Skeletal muscle tissue (tissue), 4 donors: ENCODE results near the gene TMC8. TPM values are rescaled to one million over a fixed set of nuclear protein-coding genes. Genes with fewer than 3 reads are reported as not detected.

Experiments
- H3K27ac ChIP-seq: one replicate; pipeline ENCODE4 v1.7.0; 2013; ENCODE audit warnings: mild to moderate bottlenecking, low read depth, low read length, inconsistent platforms
- H3K27me3 ChIP-seq, 3 donors: one replicate each; pipeline ENCODE4 v1.7.0; 2013; ENCODE audit warnings: low read length in 3 of 3; ENCODE audit not compliant: control insufficient read depth in 3 of 3, insufficient read depth in 3 of 3
- H3K36me3 ChIP-seq, 3 donors: one replicate each; pipeline ENCODE4 v1.7.0; 2013; ENCODE audit warnings: low read length in 3 of 3; ENCODE audit not compliant: control insufficient read depth in 3 of 3, insufficient read depth in 3 of 3
- H3K4me1 ChIP-seq, 3 donors: one replicate each; pipeline ENCODE4 v1.7.0; 2013; ENCODE audit warnings: low read length in 3 of 3, mild to moderate bottlenecking in 3 of 3; ENCODE audit not compliant: control insufficient read depth in 3 of 3, insufficient read depth in 3 of 3
- H3K4me3 ChIP-seq, 3 donors: one replicate each; pipeline ENCODE4 v1.7.0; 2013; ENCODE audit warnings: low read length in 3 of 3
- H3K9ac ChIP-seq, 3 donors: one replicate each; pipeline ENCODE4 v1.7.0; 2013; ENCODE audit warnings: low read length in 3 of 3, mild to moderate bottlenecking in 3 of 3, moderate library complexity in 2 of 3, low read depth in 1 of 3
- H3K9me3 ChIP-seq, 3 donors: one replicate each; pipeline ENCODE4 v1.7.0; 2013; ENCODE audit warnings: low read length in 3 of 3; ENCODE audit not compliant: control insufficient read depth in 3 of 3
- total RNA-seq: library from RNA; depleted of rRNA; stranded (reverse); fragments of >200 nt; gene quantifications from one replicate; pipeline ENCODE4 v1.2.3, GENCODE V29; 2014
- donor health status: Osteomylitis.

Gene TMC8
- total RNA-seq, 1 donor from 2014 or later, result 7.8 TPM

DNA sequence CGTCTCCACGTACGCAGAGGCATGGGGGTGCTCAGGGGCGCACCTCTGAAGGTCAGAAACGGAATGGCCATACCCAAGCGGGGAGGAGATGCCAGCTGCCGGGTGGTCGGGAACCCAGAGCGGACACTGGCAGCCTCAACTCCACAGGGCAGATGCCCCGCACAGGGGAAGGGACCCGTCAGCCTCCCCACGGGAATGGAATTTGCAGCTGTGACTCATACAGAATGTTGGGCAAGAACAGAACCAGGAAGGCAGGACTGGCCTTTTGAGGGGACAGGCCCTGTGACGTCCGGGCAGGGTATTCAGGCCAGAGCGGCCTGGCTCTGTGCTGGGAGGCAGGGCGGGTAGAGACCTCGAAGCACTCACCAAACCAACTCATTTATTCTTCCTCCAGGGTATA lies 48.8 kb downstream of the TMC8 start:
- Histone ChIP-seq H3K27ac (peak overlapping the region; percentile 51), H3K36me3 (no peaks in the 10 kb centered on the region), H3K27me3 (no peaks in the 10 kb centered on the region), H3K9me3 (no peaks in the 10 kb centered on the region), H3K4me1 (peaks cover 25 to 43% (median 41%) of the 10 kb centered on the region in 3 donors), H3K4me3 (peak overlapping the region in 1 of 3 donors; percentile 13), H3K9ac (peak overlapping the region in 1 of 3 donors; percentile 7)

DNA sequence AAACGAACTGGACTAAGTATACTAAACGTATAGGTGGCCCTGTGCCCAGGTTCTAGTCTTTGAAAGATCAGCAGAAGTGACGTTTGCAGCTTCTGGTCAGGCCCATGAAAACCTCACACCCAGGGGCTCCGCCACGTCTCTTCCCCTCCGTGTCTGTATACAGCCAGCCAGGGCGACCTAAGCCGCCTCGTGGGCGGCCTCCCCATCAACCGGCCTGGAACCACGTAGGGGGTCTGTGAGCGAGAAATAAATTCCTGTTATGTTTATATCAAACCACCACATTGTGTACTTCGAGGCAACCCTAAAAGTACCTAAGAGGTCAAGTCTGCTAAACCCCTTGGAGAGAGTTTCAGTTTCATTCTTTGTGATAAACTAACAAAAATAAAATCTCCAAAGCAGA lies 49.5 kb downstream of the TMC8 start:
- Histone ChIP-seq H3K36me3 (no peaks in the 10 kb centered on the region), H3K27ac (peak overlapping the region; percentile 51), H3K27me3 (no peaks in the 10 kb centered on the region), H3K4me1 (peaks cover 18 to 36% (median 34%) of the 10 kb centered on the region in 3 donors), H3K9me3 (no peaks in the 10 kb centered on the region), H3K9ac (no peak overlapping the region), H3K4me3 (no peak overlapping the region)

DNA sequence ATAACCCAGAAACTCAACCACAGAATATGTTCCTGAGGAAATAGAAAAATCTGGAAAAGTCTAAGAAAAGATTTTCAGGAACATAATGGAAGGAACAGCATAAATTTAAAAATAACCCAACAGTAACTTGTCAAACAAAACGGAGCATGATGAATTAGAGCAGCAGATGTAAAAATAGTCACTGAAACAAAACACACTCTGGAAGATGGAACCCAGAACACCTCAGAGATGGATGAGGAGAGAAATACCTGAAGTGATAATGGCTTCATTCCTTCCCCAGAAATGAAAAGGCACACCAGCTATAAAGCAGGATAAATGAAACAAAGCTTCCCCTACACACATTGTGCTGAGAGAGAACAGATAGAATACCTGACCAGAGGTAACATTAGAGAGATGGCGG lies 49.9 kb downstream of the TMC8 start:
- Histone ChIP-seq H3K9ac (no peak overlapping the region), H3K4me1 (peaks cover 14 to 32% (median 30%) of the 10 kb centered on the region in 3 donors)

DNA sequence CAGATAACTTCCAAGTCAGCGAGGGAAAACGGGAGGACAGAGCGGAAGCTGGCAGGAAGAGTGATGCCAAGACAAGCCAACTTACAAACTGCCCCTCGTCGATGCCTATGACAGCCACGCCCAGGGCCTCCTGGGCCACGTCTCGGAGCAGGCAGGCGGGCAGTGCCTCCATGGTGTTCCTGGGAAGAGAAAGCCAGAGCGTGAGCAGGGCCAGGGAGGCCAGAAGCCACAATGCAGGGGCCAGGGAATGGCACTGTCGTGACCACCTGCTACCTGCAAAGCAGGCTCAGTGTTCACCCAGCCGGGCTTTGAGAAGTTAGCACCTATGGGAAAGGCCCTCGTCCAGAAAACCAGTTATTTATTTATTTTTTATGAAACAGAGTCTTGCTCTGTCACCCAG lies 51.9 kb downstream of the TMC8 start:
- H3K4me3 ChIP-seq, result no peak overlapping the region
- H3K9ac ChIP-seq, result no peak overlapping the region
- no peaks in the 10 kb centered on the region for H3K27me3 ChIP-seq
- H3K9me3 ChIP-seq, result no peaks in the 10 kb centered on the region
- H3K27ac ChIP-seq, result no peak overlapping the region
- H3K36me3 ChIP-seq, result no peaks in the 10 kb centered on the region
- peaks cover 10 to 27% (median 25%) of the 10 kb centered on the region in 3 donors for H3K4me1 ChIP-seq

More for the DNA sequence above, 49.9 kb downstream of the TMC8 start:
- H3K27ac ChIP-seq, result peak overlapping the region; percentile 51
- H3K9me3 ChIP-seq, result no peaks in the 10 kb centered on the region
- H3K36me3 ChIP-seq, result no peaks in the 10 kb centered on the region
- no peaks in the 10 kb centered on the region for H3K27me3 ChIP-seq
- H3K4me3 ChIP-seq, result no peak overlapping the region

DNA sequence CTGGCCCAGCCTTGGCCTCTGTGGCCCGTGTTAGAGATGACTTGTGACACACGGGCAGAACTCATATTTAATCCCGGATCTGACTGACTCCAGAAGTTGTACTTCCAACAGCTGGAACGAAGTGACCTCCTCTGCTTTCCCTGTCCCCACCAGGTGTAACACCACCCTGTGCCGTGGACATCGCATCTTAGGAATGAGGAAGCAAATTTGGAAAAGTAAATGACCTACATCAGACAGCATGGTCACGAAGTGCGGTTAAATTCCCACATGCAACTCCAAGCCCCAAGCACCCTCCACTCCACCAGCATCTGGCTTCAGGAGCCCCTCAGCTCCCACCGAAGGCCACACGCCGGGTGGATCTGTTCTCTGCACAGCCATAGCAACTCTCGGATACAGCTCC lies 53.3 kb downstream of the TMC8 start:
- Histone ChIP-seq H3K9ac (no peak overlapping the region), H3K27ac (no peak overlapping the region), H3K4me1 (peaks cover 10 to 33% (median 25%) of the 10 kb centered on the region in 3 donors), H3K4me3 (no peak overlapping the region), H3K9me3 (no peaks in the 10 kb centered on the region), H3K36me3 (no peaks in the 10 kb centered on the region), H3K27me3 (no peaks in the 10 kb centered on the region)

DNA sequence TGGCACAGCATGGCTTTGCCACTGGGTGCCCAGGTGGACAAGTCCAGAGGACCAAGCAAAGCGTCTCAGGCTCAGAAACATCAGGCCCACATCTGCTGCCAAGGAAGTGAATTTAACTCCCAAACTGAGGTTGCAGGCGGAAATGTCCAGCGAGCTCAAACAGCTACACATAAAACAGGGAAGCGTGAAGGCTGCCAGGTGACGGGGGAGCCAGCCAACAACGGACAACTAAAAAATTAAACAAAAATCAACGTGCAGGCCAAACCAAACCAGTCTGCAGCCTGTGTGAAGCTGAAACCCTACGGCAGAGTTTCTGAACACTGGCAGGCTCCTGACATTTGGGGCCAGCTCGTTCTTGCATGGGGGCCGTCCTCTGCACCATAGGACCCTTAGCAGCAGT lies 53.8 kb downstream of the TMC8 start:
- Histone ChIP-seq H3K4me1 (peaks cover 10 to 30% (median 21%) of the 10 kb centered on the region in 3 donors), H3K36me3 (no peaks in the 10 kb centered on the region), H3K4me3 (no peak overlapping the region), H3K9ac (no peak overlapping the region), H3K27ac (no peak overlapping the region), H3K27me3 (no peaks in the 10 kb centered on the region), H3K9me3 (no peaks in the 10 kb centered on the region)

DNA sequence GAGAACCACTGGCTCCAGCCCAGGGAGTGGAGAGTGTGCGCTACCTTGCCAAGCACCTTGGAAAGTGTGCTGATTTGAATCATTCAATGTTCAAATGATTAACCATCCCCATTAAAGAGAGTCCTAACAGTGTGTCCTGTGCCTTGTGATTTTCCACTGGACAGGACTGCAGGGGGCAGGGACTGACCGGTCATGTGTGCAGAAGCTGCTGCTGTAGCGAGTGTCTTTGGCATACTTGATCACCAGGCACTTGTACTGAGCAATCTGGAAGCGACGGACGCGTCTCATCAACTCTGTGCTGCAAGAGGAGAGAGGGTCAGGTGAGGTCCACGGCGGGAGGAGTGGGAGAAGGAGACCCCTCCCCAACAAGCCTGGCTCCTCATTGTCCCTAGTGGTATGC lies 54.3 kb downstream of the TMC8 start:
- H3K9me3 ChIP-seq, result no peaks in the 10 kb centered on the region
- no peaks in the 10 kb centered on the region for H3K36me3 ChIP-seq
- H3K4me1 ChIP-seq, result peaks cover 10 to 25% (median 16%) of the 10 kb centered on the region in 3 donors
- no peak overlapping the region for H3K9ac ChIP-seq
- no peak overlapping the region for H3K4me3 ChIP-seq
- no peaks in the 10 kb centered on the region for H3K27me3 ChIP-seq
- H3K27ac ChIP-seq, result no peak overlapping the region

DNA sequence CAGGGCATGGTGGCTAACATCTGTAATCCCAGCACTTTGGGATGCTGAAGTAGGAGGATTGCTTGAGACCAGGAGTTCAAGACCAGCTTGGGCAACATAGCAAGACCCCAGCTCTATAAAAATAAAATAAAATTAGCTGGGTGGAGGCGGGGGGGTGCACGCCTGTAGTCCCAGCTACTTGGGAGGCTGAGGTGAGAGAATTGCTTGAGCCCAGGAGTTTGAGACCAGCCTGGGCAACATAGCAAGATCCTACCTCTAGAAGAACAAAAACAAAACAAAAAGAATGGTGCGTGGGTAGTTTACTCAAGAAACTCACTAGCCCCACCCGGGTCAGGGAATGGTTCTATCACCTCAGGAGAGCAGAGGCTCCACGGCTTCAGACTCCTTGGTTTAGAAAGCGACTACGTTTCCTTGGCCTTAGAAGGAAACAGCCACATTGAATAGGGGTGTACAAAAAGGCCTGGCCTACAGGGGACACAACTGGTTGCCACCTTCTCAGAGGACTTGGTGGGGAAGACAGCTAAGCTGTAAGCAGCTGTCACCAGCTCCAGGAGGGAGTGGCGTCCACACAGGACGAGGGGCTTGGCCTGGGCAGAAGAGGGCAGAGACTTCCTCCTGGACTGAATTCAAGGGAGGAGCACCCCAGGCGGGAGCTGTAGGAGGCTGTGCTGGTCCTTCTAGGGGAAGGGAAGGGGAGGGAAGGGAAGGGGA lies 55.6 kb downstream of the TMC8 start:
- Histone ChIP-seq H3K4me1 (peaks cover 9 to 17% (median 10%) of the 10 kb centered on the region in 3 donors), H3K9me3 (no peaks in the 10 kb centered on the region), H3K27ac (no peak overlapping the region), H3K36me3 (peaks cover 0 to 4% (median 3%) of the 10 kb centered on the region in 3 donors), H3K4me3 (peak overlapping the region; percentile 29 to 79 (median 69)), H3K27me3 (no peaks in the 10 kb centered on the region), H3K9ac (peak overlapping the region in 1 of 3 donors; percentile 25)

DNA sequence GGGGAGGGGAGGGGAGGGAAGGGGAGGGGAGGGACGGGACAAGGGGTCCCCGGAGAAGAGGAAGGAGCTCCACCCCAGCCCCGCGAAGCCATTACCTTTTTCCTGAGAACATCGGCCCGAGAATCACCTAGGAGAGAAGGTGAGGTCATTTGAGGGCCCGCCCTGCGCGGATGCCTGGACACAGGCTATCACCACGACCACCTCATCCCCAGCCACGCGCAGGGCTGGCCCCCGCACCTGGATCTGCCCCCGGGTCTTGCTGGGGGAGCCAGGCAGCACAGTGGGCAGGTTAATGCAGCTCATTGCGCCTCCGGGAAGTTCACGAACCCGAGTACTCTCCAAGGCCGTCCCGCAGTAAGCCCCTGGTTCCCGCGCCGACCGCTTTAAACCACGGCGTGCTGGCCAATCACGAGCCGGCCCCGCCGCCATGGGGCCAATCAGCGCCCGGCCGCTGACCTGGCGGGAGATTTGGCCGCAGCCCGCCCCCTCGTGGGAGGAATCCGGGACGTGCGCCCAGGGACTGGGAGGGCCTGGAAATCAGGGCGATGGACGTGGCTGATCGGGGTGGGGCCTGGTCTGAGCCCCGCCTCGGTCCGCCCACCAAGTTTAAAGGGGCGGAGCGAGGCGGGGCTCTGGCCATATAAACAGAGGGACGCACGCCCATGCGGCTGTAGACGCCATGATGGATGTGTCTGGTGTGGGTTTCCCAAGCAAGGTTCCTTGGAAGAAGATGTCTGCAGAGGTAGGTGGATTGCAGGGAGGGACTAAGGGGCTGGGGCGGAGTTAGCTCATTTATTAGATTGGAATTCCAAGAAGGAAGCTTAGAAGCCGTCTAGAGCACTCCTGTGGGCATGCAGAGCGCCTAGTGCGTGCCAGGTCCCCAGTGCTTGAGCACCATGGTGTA lies 56.4 kb downstream of the TMC8 start, which contains the start of the genes AFMID and TK1:
AFMID (plus strand) TSS at position 671 of the 904 bp plus-strand sequence; CDS start at position 680, 9 bp downstream.
TK1 (minus strand) TSS at position 361 of the 904 bp plus-strand sequence; CDS start at position 303, 58 bp downstream.
- Histone ChIP-seq H3K27ac (peak within 1 kb of the TSS; percentile 58), H3K9me3 (no peaks in the 10 kb centered on the region), H3K27me3 (no peaks in the 10 kb centered on the region), H3K4me3 (peak within 1 kb of the TSS; percentile 75 to 84 (median 81)), H3K36me3 (peaks cover 0 to 5% (median 4%) of the 10 kb centered on the region in 3 donors), H3K9ac (peak within 1 kb of the TSS in 2 of 3 donors; percentile 62 to 77), H3K4me1 (peaks cover 9 to 17% (median 10%) of the 10 kb centered on the region in 3 donors)
